HepG2 (cell line): ENCODE data around the gene TIMM13. TPM values are rescaled to one million over a fixed set of nuclear protein-coding genes. Genes with fewer than 3 reads are reported as not detected.

Source experiments
- EP300 ChIP-seq, 3 experiments: sonication (generic) in 1 of 3; formaldehyde crosslinking in 1 of 3; IDR thresholded peaks; 2 replicates each; pipeline versions ENCODE4 v1.5.1 to v1.6.1; 2011 to 2020; ENCODE audit warnings: low read depth in 2 of 3, low read length in 2 of 3, borderline replicate concordance in 1 of 3, improper control_type of control experiment in 1 of 3, mild to moderate bottlenecking in 1 of 3, missing genetic modification reagents in 1 of 3, moderate library complexity in 1 of 3
- HNRNPK ChIP-seq: fragments of 200-400 bp; formaldehyde crosslinking; IDR thresholded peaks from 2 replicates; pipeline ENCODE4 v1.6.1; 2018; ENCODE audit warnings: low read length, low read depth, moderate library complexity, mild to moderate bottlenecking; ENCODE audit not compliant: poor library complexity, severe bottlenecking
- KMT2B ChIP-seq: IDR thresholded peaks from 2 replicates; pipeline ENCODE4 v1.6.1; 2016; ENCODE audit warnings: missing genetic modification reagents, missing compliant biosample characterization
- NCOA2 ChIP-seq: sonication (generic); formaldehyde crosslinking; IDR thresholded peaks from 2 replicates; pipeline ENCODE4 v1.8.0; 2022; ENCODE audit warnings: inconsistent platforms
- NFKBIZ ChIP-seq: IDR thresholded peaks from 2 replicates; pipeline ENCODE4 v1.6.1; 2018; ENCODE audit warnings: missing genetic modification reagents, missing compliant biosample characterization
- PATZ1 ChIP-seq: sonication (generic); formaldehyde crosslinking; IDR thresholded peaks from 2 replicates; pipeline ENCODE4 v1.4.0; 2020; ENCODE audit warnings: missing genetic modification reagents
- PBX3 ChIP-seq: sonication (generic); formaldehyde crosslinking; IDR thresholded peaks from 2 replicates; pipeline ENCODE4 v1.8.1; 2023; ENCODE audit warnings: missing genetic modification reagents, inconsistent platforms, borderline replicate concordance
- PHF20 ChIP-seq: sonication (generic); formaldehyde crosslinking; IDR thresholded peaks from 2 replicates; pipeline ENCODE4 v1.5.0; 2020; ENCODE audit warnings: mild to moderate bottlenecking, missing genetic modification reagents
- RFX5 ChIP-seq: IDR thresholded peaks from 2 replicates; pipeline ENCODE4 v1.6.1; 2011; ENCODE audit warnings: low read depth, low read length, improper control_type of control experiment
- XRCC5 ChIP-seq: fragments of 200-400 bp; formaldehyde crosslinking; optimal IDR thresholded peaks from 2 replicates; pipeline ENCODE3; 2017; ENCODE audit warnings: mild to moderate bottlenecking, low read length
- ZNF207 ChIP-seq: fragments of 450-650 bp; IDR thresholded peaks from 2 replicates; pipeline ENCODE4 v1.6.1; 2016; ENCODE audit warnings: antibody characterized with exemption, borderline replicate concordance
- ZNF232 ChIP-seq: sonication (generic); formaldehyde crosslinking; IDR thresholded peaks from 2 replicates; pipeline ENCODE4 v1.4.0; 2020; ENCODE audit warnings: missing genetic modification reagents, borderline replicate concordance
- ZNF24 ChIP-seq: fragments of 450-650 bp; IDR thresholded peaks from 2 replicates; pipeline ENCODE4 v1.6.1; 2017; ENCODE audit warnings: antibody characterized with exemption, mild to moderate bottlenecking
- ZNF253 ChIP-seq: sonication (generic); formaldehyde crosslinking; IDR thresholded peaks from 2 replicates; pipeline ENCODE4 v1.8.0; 2022; ENCODE audit warnings: mild to moderate bottlenecking, missing genetic modification reagents, borderline replicate concordance
- ZNF503 ChIP-seq: sonication (generic); formaldehyde crosslinking; IDR thresholded peaks from 2 replicates; pipeline ENCODE4 v1.4.0; 2020; ENCODE audit warnings: missing genetic modification reagents
- ZNF558 ChIP-seq: sonication (generic); formaldehyde crosslinking; IDR thresholded peaks from 2 replicates; pipeline ENCODE4 v1.9.0; 2022; ENCODE audit warnings: mild to moderate bottlenecking, missing genetic modification reagents, borderline replicate concordance
- ZNF687 ChIP-seq: sonication (generic); formaldehyde crosslinking; IDR thresholded peaks from 2 replicates; pipeline ENCODE4 v1.5.1; 2020; ENCODE audit warnings: mild to moderate bottlenecking, missing genetic modification reagents, moderate library complexity
- ZNF83 ChIP-seq: sonication (generic); formaldehyde crosslinking; IDR thresholded peaks from 2 replicates; pipeline ENCODE4 v1.4.0; 2020; ENCODE audit warnings: missing genetic modification reagents, mild to moderate bottlenecking, borderline replicate concordance
- polyA plus RNA-seq, 8 experiments: library from polyadenylated mRNA; depleted of rRNA in 3 of 8; stranded (reverse) in 7 of 8; unstranded in 1 of 8; fragments of >200 nt; fragmentation: Illumina TruSeq in 4 of 8; extraction: Trizol in 4 of 8; gene quantifications; 2 replicates each; pipeline versions ENCODE4 v1.2.1 to v1.2.3, GENCODE V29; 2011 to 2016; ENCODE audit warnings: low read depth in 4 of 8, missing spikeins in 1 of 8, mixed read lengths in 1 of 8; ENCODE audit not compliant: insufficient read depth in 1 of 8
- total RNA-seq, 5 experiments: library from RNA; depleted of rRNA; stranded (reverse); fragments of >200 nt; fragmentation: Illumina TruSeq; extraction: Trizol; gene quantifications; 2 replicates each; pipeline ENCODE4 v1.2.3, GENCODE V29; 2016; ENCODE audit warnings: low read depth in 1 of 5

The TIMM13 gene
- total and polyA plus RNA-seq, 2 of the 13 experiments (the other 11 are each of a cell fraction or from before 2014, with no cell fraction given), result 48.4 to 108 TPM

GRCh38 chr19:2462635-2463421, 35.4 kb upstream of the TIMM13 start (continued):
- TF ChIP-seq ZNF24, result peak; percentile 74; the same call in 1 of the 2 replicates
- peak; percentile 76 for TF ChIP-seq NCOA2
- 0 out of 2 replicates have a peak, but pooled peaks have one; percentile 48 for TF ChIP-seq ZNF83 (CRISPR knock-in tag)
- 0 out of 2 replicates have a peak, but pooled peaks have one; percentile 42 for TF ChIP-seq ZNF253 (CRISPR knock-in tag)
- TF ChIP-seq ZNF207, result no peak
- peak; percentile 82 to 95 for TF ChIP-seq EP300 (IDR thresholded peaks at IDR 0.05; ENCODE audit: low read depth in 2 of 2, low read length in 2 of 2)
- peak; percentile 44; the same call in 1 of the 2 replicates for TF ChIP-seq EP300 (CRISPR knock-in tag; IDR thresholded peaks at IDR 0.05; ENCODE audit: borderline replicate concordance)
- peak; percentile 100 for TF ChIP-seq XRCC5
- peak; percentile 42; the same call in 1 of the 2 replicates for TF ChIP-seq PHF20
- TF ChIP-seq NFKBIZ (CRISPR knock-in tag), result 0 out of 2 replicates have a peak, but pooled peaks have one; percentile 17
- TF ChIP-seq ZNF558 (CRISPR knock-in tag), result peak; percentile 62; the same call in 1 of the 2 replicates
- peak; percentile 74 for TF ChIP-seq RFX5
- no peak for TF ChIP-seq HNRNPK
- TF ChIP-seq PATZ1 (CRISPR knock-in tag), result peak; percentile 51; the same call in 1 of the 2 replicates
- peak; percentile 42; the same call in 1 of the 2 replicates for TF ChIP-seq KMT2B (CRISPR knock-in tag)
- peak; percentile 51; the same call in 1 of the 2 replicates for TF ChIP-seq ZNF232 (CRISPR knock-in tag)
- TF ChIP-seq PBX3 (CRISPR knock-in tag), result no peak
- peak; percentile 90 for TF ChIP-seq ZNF687 (CRISPR knock-in tag)
- TF ChIP-seq ZNF503, result peak; percentile 67; the same call in 1 of the 2 replicates
